HG03045 (cell line): Measurements from ENCODE around the gene NHLRC3.
"Not testable (repeated sequence)": the region's sequence is repeated elsewhere in the genome, so short reads cannot be mapped to it uniquely, and the experiment has no call there.

Experiments
- ATAC-seq: cut with Tn5 transposase; IDR thresholded peaks from one replicate; pipeline ENCODE4 v1.9.1; 2021; ENCODE audit warnings: mild to moderate bottlenecking, moderate library complexity; ENCODE audit not compliant: unreplicated experiment

Gene NHLRC3, protein sequence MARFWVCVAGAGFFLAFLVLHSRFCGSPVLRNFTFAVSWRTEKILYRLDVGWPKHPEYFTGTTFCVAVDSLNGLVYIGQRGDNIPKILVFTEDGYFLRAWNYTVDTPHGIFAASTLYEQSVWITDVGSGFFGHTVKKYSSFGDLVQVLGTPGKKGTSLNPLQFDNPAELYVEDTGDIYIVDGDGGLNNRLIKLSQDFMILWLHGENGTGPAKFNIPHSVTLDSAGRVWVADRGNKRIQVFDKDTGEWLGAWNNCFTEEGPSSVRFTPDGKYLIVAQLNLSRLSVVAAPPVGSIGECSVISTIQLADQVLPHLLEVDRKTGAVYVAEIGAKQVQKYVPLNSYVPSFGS

DNA sequence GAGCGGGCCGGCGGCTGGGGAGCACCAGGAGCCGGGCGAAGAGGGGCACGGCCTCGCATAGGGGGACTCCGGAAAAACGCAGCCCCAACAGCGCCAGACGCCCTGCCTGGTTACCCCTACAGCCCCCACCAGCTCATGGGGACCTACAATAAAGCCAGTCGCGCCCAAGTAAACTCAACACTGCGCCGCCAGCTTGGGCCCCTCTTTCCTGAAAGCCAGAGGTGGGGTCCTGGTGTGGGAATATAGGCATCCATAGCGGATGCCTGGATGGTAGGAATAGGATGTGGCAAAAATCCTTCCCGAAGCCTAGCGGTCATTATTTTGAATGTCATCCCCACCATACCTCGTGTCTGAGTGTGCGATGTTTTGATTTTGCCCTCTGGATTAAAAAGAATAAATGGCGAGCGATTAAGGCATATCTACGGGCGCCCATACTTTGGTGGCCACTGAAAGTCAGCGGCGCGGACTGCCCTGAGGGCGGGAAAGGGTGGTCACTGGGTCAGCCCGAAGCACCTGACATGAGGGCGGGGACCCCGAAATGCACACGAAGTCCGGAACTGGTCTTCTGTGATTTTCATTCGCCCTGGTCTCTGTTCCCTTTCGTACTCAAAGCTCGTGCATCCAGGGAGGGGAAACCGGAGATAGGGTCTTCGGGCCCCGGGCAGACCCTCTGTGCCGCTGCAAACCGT lies at the start of gene NHLRC3, which contains the start of gene PROSER1:
NHLRC3 (plus strand) TSS at position 577 of the 689 bp plus-strand sequence. CDS start 184 bp downstream, outside the sequence.
PROSER1 (minus strand) TSS at position 210 of the 689 bp plus-strand sequence. CDS start 847 bp downstream, outside the sequence.
- peak; percentile 76 for ATAC-seq

DNA sequence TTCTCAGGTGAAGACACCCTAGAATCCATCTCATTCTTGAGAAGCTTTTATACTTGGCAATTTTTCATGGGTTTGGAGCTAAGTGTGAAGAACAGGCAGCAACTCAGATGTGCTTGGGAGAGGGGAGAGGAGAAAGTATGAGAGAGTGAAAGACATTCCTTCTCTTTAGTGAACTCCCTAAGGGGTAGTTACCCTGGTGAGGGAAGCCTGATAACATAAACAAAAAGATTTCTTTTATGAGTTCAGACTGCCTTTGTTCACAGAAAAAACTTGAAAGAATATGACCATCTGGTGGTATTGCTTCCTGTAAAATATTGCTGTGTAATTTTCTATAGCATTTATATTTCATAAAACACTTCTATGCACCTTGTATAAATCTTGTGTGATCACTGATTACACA lies 47.6 kb upstream of the NHLRC3 start, which contains the start of gene STOML3:
STOML3 (minus strand) TSS at position 139 of the 400 bp plus-strand sequence; CDS start at position 29, 110 bp downstream.
- no peak for ATAC-seq

DNA sequence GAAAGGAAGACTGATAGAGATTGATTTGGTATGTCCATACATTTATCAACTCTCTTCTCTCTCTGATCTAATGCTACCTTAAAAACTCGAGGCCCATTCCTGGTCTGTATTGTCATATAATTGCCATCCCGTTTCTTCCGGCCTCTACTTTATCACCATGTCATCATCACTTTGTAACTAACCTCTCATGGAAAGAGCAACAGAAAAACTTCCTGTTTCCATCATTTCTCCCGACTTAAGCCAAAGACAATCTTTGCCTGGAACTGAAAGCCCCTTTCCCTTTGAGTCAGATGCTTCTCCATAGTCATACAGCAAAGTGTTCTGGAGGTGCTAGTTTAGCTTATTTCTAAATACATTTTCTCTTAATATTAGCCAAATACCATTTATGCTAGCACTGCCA lies 44.9 kb upstream of the NHLRC3 start:
- no peak for ATAC-seq

DNA sequence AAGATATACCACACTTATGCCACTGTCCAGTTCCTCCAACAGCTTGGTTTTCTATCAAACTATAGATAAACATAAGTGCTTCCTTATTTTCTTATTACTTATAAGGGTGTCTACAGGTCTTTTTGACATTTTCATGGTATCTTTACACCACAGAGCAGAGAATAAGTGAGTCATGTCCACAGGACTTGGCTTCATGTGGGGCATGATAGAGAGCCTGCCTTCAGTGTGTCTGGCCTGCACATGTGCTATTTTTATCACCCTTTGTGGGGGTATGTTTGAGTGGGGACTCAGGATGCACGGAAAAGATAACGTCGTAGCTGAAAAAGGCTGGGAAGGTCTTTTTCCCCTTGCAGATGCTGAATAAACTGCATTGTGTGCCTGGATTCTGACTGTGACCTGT lies 39.5 kb upstream of the NHLRC3 start:
- ATAC-seq = no peak

DNA sequence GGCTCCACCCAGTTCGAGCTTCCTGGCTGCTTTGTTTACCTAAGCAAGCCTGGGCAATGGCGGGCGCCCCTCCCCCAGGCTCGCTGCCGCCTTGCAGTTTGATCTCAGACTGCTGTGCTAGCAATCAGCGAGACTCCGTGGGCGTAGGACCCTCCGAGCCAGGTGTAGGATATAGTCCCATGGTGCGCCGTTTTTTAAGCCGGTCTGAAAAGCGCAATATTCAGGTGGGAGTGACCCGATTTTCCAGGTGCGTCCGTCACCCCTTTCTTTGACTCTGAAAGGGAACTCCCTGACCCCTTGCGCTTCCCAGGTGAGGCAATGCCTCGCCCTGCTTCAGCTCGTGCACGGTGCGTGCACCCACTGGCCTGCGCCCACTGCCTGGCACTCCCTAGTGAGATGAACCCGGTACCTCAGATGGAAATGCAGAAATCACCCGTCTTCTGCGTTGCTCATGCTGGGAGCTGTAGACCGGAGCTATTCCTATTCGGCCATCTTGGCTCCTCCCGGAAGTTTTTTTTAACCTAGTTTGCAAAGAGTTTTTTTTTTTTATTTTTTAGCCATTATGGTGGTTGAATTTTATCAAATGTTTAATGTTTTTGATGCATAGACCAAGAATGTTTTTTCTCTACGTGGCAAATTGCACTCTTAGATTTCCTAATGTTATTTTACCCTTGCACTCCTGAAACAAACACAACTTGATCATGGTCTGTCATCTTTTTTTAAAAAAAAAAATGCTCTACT lies 31.7 kb upstream of the NHLRC3 start:
- not testable (repeated sequence) for ATAC-seq

DNA sequence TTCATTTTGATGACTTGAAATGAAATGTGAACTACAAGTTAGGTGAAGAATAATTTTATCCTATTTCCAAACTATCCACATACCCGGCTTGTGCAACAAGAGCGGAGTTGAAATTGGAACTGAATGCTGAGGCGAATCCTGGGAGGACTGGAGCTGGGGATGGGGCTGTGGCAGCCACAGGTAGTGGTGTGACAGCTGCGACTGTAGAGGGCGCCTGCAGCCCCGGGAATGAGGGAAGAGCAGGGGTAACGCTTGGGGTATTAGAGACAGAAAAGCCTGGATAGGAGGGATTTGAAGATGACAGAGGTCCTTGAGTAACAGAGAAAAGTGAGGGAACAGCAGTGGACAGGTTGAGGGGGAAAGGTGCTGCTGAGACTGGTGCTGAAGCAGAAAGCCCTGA lies 25.6 kb upstream of the NHLRC3 start:
- no peak for ATAC-seq

DNA sequence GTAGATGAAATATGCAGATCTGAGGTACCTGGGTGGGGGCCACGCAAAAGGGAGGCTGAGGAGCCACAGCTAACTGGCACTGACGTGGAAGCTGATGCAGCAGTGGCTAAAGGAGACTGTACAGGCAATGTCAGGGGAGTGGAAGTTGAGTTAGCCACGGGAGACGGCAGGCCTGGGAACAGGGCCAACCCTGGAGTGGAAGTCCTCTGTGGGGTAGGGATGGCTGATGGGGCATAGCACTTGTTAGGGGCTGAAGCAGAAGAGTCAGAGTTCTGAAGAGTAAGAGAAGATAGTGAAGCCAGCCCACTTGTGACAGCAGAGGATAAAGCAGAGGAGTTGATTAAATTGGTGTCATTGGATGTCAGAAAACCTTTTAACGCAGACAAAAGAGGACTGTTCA lies 24.8 kb upstream of the NHLRC3 start:
- ATAC-seq = no peak

DNA sequence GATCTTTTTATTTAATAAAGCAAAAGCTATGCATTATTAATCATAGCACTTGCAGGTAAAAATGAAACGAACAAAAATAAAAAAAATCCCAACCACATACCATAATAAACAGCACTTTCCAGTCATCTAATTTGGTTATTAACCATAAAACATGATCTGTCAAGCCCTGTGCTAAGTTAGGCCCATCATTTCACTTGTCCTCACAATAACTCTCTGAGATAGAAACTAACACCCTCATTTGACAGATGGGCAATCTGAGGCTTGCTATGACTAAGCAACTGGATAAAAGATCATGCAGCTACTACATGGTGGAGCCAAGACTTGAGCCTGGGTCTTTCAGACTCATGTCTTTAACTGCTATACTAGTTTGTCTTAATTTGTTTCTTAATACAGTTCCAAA lies 22.2 kb upstream of the NHLRC3 start:
- ATAC-seq = peak; percentile 91

DNA sequence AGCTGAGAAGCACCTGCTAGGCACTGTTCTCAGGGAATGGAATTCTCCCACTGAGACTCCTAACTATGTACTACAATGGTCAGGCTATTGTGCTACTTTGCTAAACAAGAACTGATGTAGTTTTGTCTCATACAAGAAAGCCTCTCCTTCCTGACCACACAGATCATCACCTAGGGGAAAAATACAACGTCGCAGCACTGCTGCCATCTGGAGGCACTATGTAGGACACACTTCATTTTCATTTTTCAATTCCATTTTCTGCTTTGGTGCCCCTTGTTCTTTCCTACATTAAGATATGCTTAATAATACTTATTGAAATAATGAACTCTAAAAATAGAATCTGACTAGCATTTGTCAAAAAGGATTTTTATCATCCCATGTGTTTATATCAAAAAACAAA lies 21.5 kb upstream of the NHLRC3 start:
- ATAC-seq = peak; percentile 70

DNA sequence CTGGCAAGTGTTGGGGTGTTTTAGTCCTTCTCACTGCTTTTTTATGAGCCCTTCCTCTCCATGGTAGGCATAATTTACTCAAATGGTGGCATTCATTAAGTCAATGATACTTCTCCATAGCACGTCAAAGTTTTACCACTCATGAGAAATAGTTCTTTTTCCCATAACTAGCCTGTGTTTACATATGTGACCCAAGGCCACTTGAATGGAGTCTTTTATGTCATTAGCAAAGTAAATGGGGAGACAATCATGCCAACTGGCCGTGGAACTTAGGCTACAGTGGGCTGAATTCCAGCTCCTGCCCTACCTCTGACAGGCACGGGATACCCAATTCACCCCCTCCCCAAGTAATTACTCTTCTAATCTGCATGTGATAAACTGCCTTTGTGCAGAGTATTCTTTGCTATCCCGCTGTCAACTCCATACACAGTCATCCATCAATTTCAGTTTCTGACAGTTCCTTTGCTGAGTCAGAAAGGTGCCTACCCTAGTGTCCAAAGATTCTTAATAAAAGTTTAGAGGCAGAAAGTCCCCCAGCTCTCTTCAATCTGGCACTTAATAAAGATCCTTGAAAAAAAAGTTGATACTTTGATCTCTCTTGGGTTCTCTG lies 17.3 kb upstream of the NHLRC3 start:
- no peak for ATAC-seq

DNA sequence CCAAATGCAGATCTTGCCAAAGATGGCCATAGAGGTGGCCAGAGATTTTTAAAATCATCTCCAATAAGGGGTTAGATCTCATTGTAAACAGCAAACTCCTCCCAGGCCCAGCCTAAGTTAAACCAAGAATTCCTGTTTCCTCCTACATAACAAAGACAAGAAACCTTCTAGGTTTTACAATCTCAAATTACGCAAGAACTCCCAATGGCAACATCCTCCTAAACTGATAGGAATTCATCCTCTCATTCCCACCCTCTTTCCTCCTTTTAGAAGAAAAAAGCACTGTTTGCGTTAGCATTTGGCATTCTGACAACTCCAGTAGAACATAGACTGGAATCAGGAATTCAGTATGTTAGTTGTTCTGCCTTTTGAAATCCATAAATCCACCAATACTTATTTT lies 14.9 kb upstream of the NHLRC3 start:
- ATAC-seq = no peak

DNA sequence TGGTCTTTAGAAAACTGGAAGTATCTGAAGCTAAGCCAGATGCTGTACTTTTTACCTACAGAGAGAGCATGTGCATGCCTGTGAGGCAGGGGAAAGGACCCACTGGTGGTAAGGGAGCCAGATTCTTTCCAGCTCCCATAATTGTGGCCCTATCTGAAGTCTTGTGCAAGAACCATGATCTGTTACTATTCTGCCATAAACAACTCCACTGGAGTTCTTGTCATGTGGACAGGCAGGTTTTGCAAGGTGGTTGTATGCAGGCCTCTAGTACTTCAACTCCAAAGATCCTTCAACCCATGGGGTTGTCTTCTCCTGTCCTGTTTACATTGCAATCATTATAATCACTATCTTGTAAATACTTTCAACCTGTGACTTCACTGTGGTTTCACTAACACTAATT lies 14.5 kb upstream of the NHLRC3 start:
- no peak for ATAC-seq

DNA sequence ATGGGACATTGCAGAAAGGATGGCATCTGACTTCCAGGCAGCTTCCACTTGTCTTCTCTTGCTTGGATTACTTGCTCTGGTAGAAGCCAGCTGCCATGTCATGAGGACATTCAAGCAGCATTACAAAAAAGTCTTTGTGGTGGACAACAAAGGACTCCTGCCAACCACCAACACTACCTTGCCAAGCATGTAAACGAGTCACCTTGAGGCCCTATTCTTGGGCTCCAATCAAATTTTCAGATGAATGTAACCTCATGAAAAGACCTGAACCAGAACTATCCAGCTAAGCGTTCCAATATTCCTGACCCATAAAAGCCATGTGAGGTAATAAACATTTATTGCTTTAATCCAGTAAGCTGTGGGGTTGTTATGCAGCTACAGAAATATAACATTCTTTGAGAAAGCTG lies 12.8 kb upstream of the NHLRC3 start:
- ATAC-seq = no peak

DNA sequence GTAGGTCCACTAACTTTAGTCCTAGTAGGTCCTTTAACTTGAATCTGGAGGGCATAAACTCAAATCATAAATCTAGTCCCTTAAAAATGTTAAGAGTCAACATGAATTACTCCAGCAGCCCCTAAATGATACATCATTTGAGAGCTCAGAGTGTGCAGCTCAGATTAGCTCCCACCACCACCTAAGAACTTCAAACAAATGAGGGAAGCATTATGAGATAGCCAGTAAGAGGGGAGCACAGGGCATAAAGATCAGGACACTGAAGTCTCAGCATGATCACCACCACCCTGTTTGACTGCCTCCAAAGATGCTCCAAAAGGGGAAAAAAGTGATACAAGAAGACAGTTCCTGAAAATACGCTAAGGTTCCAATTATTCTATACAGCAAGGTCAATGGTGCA lies 6.1 kb upstream of the NHLRC3 start:
- no peak for ATAC-seq

DNA sequence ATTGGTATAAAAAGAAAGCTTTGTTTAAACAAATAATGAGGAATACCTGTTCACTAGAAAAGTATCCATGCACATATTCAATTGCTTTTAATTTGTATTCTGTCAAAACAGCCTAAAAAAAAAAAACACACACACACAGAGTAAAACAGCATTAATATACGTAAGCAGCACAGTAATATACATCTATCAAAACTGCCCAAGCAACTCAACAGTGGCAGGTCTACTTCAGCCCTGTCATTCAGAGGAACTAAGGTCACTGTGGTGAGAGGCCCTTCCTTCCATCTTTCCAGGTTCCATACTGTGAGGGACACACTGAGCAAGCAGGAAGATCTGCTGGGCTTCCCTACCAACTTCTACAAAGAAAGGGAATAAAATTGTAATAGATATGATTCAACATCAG lies 4.2 kb upstream of the NHLRC3 start:
- ATAC-seq = no peak

DNA sequence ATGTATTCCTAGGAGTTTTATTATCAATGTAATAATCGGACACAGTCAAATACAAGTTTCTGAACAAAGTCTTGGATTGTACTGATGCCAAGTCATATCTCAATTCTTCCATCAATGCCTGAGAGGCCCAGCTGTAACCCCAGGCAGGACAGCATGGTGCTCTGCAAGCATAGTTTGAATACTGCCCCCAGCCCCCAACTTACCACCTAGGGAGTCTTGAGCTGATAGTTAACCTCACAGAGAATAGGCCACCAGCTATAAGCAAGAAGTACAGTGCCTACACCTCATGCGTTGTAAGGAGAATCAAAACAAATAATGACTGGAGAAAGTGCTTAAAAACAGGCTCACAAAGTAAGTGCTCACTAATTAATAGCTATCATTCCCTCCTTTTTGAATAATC lies 3.1 kb upstream of the NHLRC3 start:
- ATAC-seq = no peak

DNA sequence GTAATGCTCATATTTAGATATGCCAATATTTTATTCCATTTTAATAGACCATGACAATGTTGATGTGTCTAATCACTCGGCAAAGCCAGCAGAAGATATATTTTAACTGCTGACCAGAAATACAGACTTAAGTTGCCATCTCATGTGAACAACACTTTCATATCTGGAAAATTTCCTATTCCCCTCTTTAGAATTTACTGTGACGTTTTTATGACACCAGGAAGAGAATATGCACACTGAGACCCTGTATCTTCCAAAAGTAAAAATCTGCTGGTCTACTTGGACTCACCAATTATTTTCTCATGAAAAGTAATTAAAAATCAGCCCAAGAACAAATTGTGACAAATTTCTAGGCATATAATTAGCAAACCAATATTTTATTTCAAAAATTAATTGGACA lies 2.5 kb upstream of the NHLRC3 start:
- no peak for ATAC-seq

DNA sequence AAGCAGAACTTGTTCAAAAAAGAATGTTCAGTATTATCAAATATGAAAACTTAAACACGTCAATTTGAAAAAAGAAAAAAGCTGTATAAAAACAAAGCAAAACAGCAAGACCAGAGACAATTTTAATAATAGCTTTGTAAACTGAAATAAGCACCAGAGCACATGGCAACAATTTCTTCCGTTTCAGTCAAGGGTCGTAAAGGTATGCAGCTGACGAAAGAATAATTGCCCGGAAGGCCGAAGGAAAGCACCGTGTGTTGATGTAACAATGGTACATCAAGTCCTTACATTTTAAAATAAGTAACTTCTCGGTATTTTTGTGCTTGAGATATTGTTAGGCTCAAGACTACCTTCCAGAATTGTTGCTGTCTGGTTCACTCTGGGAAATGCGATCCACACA lies 2.0 kb upstream of the NHLRC3 start:
- no peak for ATAC-seq

DNA sequence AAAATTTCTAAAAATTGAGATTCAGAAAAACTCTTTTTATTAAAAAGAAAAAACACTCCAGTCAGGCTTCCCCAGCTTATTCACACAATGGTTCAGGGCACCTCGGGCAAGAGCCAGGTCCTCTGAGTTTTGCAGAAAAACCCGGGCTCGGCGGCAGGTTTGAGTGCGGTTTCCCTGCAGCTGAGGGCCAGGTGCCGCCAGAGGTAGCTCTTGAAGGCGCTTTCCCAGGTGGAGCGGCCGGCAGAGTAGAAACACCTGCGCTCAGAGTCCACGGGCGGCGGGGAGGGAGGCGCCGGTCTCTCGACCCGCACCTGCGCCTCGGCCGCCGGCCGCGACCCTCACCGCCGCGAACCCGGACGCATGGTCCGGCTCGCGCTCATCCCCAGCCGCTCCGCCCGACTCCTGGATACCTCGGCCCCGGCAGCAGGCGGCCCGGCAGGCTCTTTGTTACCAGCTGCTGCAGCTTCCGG lies 811 bp upstream of the NHLRC3 start:
- ATAC-seq = peak; percentile 27

DNA sequence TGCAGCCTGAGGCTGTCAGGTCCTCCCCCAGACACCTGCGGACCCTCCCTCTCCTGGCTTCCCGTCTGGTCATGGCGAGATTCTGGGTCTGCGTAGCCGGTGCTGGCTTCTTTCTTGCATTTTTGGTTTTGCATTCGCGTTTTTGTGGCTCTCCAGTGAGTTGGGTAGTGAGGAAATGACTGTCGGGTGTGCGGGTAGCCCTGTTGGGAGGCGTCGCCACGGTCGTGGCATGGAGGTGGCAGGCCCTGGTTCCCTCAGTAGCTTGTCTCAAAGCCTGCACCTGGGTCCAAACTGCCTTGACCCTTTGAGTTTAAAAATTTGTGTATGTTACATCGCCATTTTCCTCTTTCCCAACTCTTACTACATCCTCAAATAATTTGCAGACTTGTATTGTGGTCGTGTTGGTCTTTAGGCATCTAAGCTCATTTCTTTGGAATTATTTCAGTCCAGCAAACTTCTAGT lies 344 bp downstream of the NHLRC3 start:
- peak; percentile 31 for ATAC-seq

DNA sequence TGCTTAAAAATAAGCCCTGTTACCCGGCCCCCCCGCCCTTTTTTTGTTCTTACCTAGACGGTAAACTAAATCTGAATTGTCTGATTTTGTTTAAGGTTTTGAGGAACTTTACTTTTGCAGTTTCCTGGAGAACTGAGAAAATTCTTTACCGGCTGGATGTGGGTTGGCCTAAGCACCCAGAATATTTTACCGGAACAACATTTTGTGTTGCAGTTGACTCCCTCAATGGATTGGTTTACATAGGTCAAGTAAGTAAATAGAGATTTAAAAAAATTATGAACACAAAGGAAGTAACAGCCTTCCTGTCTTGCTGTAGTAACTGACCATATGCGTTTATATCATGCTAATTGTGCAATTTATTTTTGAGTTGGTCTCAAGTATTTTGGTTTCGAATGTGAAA lies 785 bp downstream of the NHLRC3 start:
- ATAC-seq = no peak
